DLD1 (cell line): Measurements from ENCODE around the gene EMX2.

ENCODE experiments used
- in situ Hi-C: cut with HindIII; loops from 2 replicates; pipeline ENCODE4 v1.10.0; 2017; ENCODE audit warnings: low sequenced_read_pairs

The EMX2 gene

GRCh38 chr10:117543225-117544003 lies 868 bp downstream of the EMX2 start:
- in situ Hi-C loops, result no loop called here

- in situ Hi-C loops, result no loop called here
Observed at GRCh38 chr10:117544004-117544701, 1.6 kb downstream of the EMX2 start.

GRCh38 chr10:117544711-117545140 lies 2.2 kb downstream of the EMX2 start:
- in situ Hi-C loops, result no loop called here

- in situ Hi-C loops, result no loop called here
Observed at GRCh38 chr10:117545141-117546019, 2.8 kb downstream of the EMX2 start.

GRCh38 chr10:117546020-117546580 lies 3.6 kb downstream of the EMX2 start:
- in situ Hi-C loops, result no loop called here

GRCh38 chr10:117546581-117547015 lies 4.1 kb downstream of the EMX2 start:
- in situ Hi-C loops, result no loop called here

GRCh38 chr10:117547016-117547715 lies 4.6 kb downstream of the EMX2 start:
- in situ Hi-C loops, result no loop called here

GRCh38 chr10:117547716-117548668 lies 5.4 kb downstream of the EMX2 start:
- in situ Hi-C loops, result no loop called here

GRCh38 chr10:117549100-117549585 lies 6.6 kb downstream of the EMX2 start:
- in situ Hi-C loops, result no loop called here

- in situ Hi-C loops, result no loop called here
Observed at GRCh38 chr10:117550076-117550475, 7.5 kb downstream of the EMX2 start.

GRCh38 chr10:117550599-117551329 lies 8.2 kb downstream of the EMX2 start:
- in situ Hi-C loops, result no loop called here

- in situ Hi-C loops, result no loop called here
Observed at GRCh38 chr10:117551330-117552155, 9.0 kb downstream of the EMX2 start.

GRCh38 chr10:117552156-117552631 lies 9.6 kb downstream of the EMX2 start:
- in situ Hi-C loops, result no loop called here

- in situ Hi-C loops, result no loop called here
Observed at GRCh38 chr10:117552701-117553141, 10.2 kb downstream of the EMX2 start.

- in situ Hi-C loops, result no loop called here
Observed at GRCh38 chr10:117553142-117553814, 10.7 kb downstream of the EMX2 start.

GRCh38 chr10:117553815-117554172 lies 11.2 kb downstream of the EMX2 start:
- in situ Hi-C loops, result no loop called here
